Activated CD8-positive, alpha-beta memory T cell treated with anti-CD3 and anti-CD28 coated beads, Interleukin-2, amount 50 U/mL, for 4 hours (primary cell): ENCODE measurements around the gene OSTC.

Experiments
- DNase-seq: peaks from one replicate; pipeline ENCODE4 v3.0.0-alpha.2; 2020

Gene OSTC

GRCh38 chr4:108650212-108651013 lies at the start of gene OSTC:
TSS of gene OSTC (plus strand) at chr4:108650599. CDS start at chr4:108650656, 57 bp downstream.
- DNase-seq: peak; percentile 93

- DNase-seq: no peak
These were observed 49.3 kb upstream of the OSTC start for GRCh38 chr4:108601106-108601505.

DNA sequence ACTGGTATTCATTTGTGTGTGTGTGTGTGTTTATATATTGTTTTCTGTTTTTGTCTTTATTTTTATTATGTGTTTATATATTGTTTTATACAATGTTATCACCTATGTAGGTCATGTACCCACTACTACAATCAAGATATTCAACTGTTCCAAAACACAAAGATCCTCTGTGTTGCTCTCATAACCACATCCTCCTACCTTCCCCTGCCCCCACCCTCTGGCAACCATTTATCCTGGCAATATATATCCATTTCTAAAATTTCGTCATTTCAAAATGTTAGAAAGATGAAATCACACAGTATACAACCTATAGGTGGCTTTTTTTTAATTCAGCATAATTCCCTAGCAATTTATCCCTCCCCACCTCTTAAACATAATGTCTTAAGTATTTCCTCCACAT lies 48.9 kb upstream of the OSTC start:
- DNase-seq: no peak

DNA sequence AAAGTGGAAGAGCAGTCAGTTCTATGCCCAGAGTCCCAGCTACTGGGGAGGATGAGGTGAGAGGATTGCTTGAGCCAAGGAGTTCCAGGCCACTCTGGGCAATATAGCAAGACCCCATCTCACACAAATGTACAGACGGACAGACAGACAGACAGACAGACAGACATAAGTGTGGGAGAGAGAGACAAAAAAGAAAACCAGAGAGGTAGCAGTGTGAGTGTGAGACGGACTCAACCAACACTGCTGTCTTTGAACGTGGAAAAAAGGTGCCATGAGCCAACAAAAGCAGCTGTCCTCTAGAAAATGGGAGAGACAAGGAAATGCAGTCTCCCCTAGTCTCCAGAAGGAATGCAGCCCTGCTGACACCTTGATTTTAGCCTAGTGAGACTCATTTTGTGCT lies 48.2 kb upstream of the OSTC start:
- DNase-seq: no peak

DNA sequence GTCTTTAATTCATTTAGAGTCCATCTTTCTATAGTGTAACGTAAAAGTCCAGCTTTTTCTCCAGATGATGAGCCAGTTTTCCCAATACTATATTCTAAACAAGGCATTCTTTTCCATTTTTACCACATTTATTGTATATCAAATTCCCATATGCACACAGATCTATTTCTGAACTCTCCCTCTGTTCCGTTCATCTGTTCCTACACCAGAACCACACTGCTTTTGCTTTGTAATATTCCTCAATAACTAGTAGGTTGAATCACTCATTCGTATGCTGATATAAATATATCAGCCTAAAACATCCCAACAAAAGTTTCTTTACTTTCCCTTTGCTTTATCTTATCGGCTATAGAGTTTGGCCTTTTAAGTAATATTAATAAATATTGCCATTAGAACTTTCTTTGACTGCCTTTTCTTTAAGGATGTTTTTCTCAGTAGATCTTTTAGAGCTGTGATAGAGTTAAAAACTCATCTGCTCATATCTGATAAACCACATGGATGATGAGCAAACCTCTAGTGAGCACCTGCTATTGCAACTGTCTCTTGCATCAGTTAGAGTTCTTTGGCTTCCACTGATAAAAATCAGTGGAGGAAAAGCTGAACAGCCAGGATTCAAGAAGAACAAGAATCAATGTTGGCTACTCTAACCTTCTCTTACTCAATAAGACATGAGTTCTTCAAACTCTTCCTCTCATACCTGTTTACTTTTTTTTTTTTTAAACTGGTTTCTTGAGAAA lies 43.2 kb upstream of the OSTC start:
- DNase-seq: no peak

DNA sequence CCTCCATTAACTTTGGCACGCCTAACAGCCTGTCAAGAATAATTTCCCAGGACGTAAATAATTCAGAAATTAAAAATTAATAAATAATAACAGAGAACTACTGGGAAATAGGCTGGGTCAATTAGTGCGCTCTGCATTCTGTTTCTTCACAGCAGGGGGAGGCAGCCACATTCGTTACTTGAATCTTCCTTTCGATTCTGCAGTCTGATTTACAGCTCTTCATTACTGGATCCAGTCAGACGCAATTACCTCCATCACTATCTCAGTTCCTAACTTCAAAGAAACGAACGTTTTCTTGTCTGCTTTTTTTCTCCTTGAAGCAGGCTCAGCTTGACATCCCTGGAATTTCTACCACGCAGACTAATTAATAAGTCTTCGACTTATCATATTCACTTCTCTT lies 39.0 kb upstream of the OSTC start:
- DNase-seq: no peak

DNA sequence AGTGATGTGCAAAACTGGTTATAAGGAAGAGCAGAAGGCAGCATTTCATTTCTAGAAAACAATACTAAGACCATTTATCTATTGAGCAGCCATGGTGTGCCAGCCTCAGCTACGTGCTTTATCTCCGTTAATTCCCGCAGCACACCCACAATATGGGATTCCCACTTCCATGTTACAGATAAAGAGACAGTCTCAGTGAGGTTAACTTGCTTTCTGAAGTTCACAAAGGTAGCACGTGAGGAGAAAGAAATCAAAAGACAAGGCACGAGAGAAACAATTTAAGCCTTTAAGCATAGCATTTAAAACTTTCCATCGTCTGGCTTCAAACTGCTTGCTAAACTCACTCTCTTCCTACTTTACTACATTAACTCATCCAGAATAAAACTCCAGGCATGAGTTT lies 38.0 kb upstream of the OSTC start:
- no peak for DNase-seq

GRCh38 chr4:108619372-108620100 lies 30.9 kb upstream of the OSTC start:
- peak; percentile 31 for DNase-seq

DNA sequence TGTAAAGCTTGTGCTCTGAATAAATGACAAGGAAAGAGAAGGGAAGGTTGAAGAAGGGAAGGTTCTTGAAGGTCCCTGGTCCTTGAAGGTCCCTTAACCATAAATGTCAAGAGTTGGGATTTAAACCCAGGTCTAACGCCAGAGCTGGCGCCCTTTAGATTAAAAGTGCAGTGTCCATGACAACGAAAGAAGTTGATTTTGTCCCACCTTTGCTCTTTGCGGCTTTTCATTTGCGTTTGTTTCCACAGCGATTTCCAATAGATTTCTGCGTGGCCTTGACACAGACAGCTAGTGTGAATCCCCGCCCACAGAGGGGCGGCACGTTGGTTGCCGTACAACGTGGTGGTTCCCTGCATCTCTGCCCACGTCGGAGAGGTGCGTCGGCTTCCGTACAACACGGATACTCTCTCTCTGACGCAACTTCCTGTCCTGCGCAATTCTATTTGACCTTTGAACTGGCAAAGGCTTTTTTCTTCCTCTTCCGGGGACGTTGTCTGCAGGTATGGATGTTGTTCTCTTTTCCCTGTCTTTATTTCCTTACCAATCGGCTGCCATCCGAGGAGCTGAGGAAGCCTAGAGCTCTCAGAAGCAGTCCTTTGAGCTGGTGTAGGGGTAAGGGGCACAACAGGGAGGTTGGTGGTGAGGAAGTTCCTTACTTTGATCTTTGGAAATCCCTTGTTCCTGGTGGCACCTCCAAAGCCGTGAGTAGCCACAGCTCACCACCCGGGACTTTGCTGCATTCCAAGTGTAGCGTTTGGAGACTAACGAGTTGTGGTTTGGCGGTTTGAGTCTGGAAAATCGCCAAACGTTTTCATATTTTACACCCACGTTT lies 30.1 kb upstream of the OSTC start, which contains the start of gene RPL34:
Gene RPL34, plus strand, starts transcription at position 476 of the 832 bp plus-strand sequence. CDS start 1,384 bp downstream, outside the sequence.
- DNase-seq: peak; percentile 97

DNA sequence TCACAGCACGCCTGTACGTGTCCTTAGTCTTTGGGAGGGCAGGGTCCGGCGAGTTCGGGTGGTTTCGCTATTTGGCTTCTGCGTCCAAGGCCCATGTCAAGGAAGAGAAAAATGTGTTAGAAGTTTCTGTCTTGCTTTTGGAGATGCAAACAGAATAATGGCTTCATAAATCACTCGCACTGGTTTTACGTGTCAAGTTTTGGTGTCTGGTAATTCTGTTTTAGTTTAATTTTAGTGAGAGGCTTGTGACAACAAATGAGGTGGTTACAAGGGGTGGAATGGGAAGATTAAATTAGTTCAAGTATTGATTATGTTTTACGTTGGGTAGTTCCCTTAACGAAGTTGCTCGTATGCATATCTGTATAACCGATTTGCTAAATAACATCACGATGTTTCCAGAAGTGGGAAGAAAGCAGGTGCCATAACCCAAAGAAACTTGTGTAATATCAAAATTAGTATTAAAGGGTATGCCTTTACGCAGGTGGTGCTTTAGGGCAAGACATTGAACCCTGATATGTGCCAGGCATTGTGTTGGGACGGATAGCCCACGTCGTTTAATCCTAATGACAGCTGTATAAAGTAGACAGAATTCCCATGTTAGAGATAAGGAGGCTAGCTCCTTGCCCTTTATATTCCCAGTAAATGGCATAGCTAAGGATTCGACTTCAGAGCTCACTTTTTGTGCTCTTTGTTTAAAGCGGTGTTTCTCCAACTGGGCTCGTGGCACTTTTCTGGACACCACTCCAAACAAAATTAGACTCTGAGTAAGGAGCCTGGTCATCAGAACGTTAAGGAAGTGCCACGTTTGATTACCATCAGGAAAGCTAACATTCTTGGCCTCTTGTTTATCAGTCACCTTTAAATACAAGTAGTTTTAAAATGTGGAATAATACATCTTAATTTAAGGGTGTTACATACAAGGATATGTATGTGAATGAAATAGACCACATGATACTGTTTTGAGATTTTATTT lies 29.2 kb upstream of the OSTC start:
- no peak for DNase-seq

DNA sequence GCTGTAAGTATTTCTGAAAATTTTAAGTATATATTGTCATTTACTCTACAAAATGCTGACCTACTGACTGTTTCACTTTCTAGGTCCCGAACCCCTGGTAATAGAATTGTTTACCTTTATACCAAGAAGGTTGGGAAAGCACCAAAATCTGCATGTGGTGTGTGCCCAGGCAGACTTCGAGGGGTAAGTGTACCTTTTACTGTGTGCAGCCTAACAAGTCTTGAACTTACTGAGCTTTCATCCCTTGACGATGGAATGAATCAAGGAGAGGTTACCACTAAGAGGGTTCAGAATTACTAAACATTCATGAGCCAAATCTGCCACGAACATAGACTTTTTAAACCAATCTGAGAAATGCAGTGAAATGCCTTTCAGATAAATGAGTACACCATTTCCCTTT lies 28.4 kb upstream of the OSTC start:
- no peak for DNase-seq

- no peak for DNase-seq
These were observed 27.6 kb upstream of the OSTC start for GRCh38 chr4:108622828-108623227.

DNA sequence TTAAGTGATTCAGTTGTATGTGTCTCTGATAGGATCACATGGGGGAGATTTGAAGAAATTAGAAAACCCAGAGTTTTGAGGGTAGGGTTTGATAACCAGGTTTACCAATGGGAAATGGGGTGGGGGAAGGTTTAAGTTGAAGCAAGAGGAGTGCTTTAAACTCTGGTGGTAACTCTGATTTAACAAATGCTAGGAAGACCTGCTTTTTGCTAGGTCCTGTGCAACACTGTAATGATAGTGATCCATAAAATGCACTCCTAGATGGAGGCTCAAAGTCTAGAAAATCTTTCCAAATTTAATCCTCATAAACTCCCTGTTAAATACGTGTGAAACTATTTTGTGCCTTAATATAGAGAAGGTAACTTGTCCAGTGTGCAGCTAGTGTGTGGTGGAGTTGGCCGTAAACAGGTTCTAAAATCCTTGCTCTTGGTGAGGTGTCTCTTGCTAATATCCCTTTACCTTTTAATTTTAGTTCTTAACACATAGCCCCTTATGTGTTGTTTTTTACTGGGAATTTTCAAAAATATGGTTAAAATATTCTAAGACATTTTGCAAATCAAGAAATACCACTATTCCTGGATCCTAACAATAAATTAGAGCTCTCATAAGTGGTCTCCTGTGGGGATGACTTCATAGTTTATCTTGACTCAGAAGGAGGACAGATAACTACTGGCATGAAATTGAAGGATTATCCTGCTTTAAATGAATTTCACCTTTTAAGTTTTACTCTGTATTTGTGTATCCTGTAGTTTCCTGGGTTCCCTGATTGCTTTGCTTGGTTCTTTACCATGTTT lies 25.9 kb upstream of the OSTC start:
- no peak for DNase-seq

DNA sequence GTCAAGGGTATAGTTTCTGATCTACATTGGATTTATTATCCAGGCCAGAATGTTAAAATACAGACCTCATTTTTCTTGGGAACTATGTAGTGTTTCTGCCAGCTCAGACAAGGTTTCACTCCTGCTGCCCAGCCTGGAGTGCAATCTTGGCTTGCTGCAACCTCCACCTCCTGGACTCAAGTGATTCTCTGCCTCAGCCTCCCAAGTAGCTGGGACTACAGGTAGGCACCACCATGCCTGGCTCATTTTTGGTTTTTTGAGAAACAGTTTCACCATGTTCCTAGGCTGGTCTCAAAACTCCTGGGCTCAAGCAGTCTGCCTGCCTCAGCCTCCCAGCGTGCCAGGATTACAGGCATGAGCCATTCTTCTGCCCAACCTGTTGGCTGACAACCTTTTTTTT lies 24.3 kb upstream of the OSTC start:
- no peak for DNase-seq

GRCh38 chr4:108628411-108628810 lies 22.0 kb upstream of the OSTC start:
- no peak for DNase-seq

- DNase-seq: no peak
These were observed 15.2 kb upstream of the OSTC start for GRCh38 chr4:108635070-108635655.

DNA sequence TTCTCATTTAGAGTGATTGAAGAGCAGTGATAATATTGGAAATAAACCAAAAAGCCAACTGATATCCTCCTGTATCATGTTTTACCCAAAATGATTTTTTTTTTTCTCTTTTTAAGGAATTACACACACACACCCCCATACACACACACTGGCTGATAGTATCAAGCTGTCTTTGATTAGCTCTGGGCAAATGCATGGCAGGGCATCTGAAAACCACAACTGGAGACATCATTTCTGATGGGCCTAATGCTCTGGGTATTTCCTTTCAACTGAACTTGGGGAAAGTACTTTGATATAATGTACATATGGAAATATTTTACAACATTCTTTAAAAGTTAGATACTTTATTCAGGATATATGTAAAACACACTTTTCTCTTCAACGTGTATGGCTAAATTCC lies 14.2 kb upstream of the OSTC start:
- DNase-seq: no peak

- DNase-seq: no peak
These were observed 12.5 kb upstream of the OSTC start for GRCh38 chr4:108637856-108638255.

DNA sequence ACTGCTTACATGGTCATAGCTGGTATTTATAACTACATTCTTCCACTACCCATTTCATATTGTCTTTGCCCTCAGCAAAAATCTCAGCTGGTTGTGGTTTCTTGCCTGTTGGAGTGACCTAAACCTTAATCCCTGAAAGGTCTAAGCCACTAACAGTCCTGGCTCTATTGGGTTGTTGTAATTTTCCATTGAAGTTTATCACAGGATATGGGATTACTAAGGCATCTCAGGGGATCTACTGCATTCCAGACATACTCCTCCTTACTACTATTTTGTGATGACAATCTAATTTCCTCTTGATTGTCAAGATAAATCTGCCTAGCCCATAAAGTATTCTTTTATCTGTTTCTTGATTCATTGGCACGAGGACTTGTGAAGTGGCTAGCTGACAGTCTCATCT lies 6.2 kb upstream of the OSTC start:
- no peak for DNase-seq

DNA sequence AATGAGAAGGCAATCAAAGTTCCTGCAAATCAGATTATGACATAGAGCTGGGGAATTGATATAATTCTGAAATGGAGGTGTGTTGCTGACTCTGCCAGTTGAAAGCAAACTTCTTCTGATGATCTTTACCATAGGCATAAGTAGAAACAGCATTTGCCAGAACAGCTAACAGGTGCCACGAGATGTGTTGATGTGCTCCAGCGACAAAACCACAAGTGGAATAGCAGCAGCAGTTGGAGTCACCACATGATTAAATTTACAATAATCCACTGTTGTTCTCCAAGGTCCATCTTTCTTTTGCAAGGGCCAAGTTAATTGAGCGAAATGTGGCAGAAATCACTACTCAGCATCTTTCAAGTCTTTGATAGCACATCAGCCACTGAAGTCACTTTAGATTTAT lies 3.7 kb upstream of the OSTC start:
- no peak for DNase-seq
